HepG2 (cell line): ENCODE results near the gene P4HB. TPM values are rescaled to one million over a fixed set of nuclear protein-coding genes. Genes with fewer than 3 reads are reported as not detected.

Experiments
- ADNP ChIP-seq: sonication (generic); formaldehyde crosslinking; IDR thresholded peaks from 2 replicates; pipeline ENCODE4 v1.4.0; 2020; ENCODE audit warnings: missing genetic modification reagents
- ASH2L ChIP-seq: fragments of 300-600, 200-600 bp; sonication (generic); IDR thresholded peaks from 2 replicates; pipeline ENCODE4 v1.7.0; 2017; ENCODE audit warnings: low read depth, mild to moderate bottlenecking, moderate library complexity, mixed read lengths, low read length; ENCODE audit not compliant: insufficient read length
- ETV5 ChIP-seq: IDR thresholded peaks from 2 replicates; pipeline ENCODE4 v1.6.1; 2018; ENCODE audit warnings: missing biosample characterization, missing genetic modification reagents, inconsistent platforms, borderline replicate concordance
- FOXO1 ChIP-seq: sonication (generic); formaldehyde crosslinking; IDR thresholded peaks from 2 replicates; pipeline ENCODE4 v1.4.0; 2020; ENCODE audit warnings: missing genetic modification reagents
- JDP2 ChIP-seq: sonication (generic); formaldehyde crosslinking; IDR thresholded peaks from 2 replicates; pipeline ENCODE4 v1.8.1; 2022; ENCODE audit warnings: missing genetic modification reagents, borderline replicate concordance
- KDM6A ChIP-seq: IDR thresholded peaks from 2 replicates; pipeline ENCODE4 v1.6.1; 2016; ENCODE audit warnings: low read depth
- MAFF ChIP-seq: IDR thresholded peaks from 2 replicates; pipeline ENCODE4 v1.6.1; 2011; ENCODE audit warnings: low read depth, low read length, improper control_type of control experiment
- MAZ ChIP-seq, 2 experiments: sonication (generic) in 1 of 2; formaldehyde crosslinking in 1 of 2; IDR thresholded peaks; 2 replicates each; pipeline versions ENCODE4 v1.5.0 to v1.6.1; 2012 to 2020; ENCODE audit warnings: low read depth in 2 of 2, mild to moderate bottlenecking in 2 of 2, borderline replicate concordance in 1 of 2, improper control_type of control experiment in 1 of 2, low read length in 1 of 2, missing genetic modification reagents in 1 of 2, moderate library complexity in 1 of 2
- NFE2L2 ChIP-seq: fragments of 150-350 bp; IDR thresholded peaks from 2 replicates; pipeline ENCODE4 v1.6.1; 2014; ENCODE audit warnings: low read length
- PITX1 ChIP-seq: sonication (generic); formaldehyde crosslinking; IDR thresholded peaks from 2 replicates; pipeline ENCODE4 v1.5.1; 2020; ENCODE audit warnings: mild to moderate bottlenecking, missing genetic modification reagents
- RBM22 ChIP-seq: fragments of 200-400 bp; formaldehyde crosslinking; optimal IDR thresholded peaks from 2 replicates; pipeline ENCODE3; 2017; ENCODE audit warnings: mild to moderate bottlenecking, low read length, moderate library complexity
- REXO4 ChIP-seq: sonication (generic); formaldehyde crosslinking; IDR thresholded peaks from 2 replicates; pipeline ENCODE4 v1.8.0; 2022; ENCODE audit warnings: missing genetic modification reagents, mild to moderate bottlenecking, borderline replicate concordance
- SNRNP70 ChIP-seq: fragments of 200-400 bp; formaldehyde crosslinking; IDR thresholded peaks from 2 replicates; pipeline ENCODE4 v1.6.1; 2017; ENCODE audit warnings: mild to moderate bottlenecking, low read depth, low read length, moderate library complexity
- SP2 ChIP-seq: sonication (generic); formaldehyde crosslinking; IDR thresholded peaks from 2 replicates; pipeline ENCODE4 v1.5.1; 2020; ENCODE audit warnings: mild to moderate bottlenecking, missing genetic modification reagents
- ZNF354B ChIP-seq: sonication (generic); formaldehyde crosslinking; IDR thresholded peaks from 2 replicates; pipeline ENCODE4 v1.8.0; 2022; ENCODE audit warnings: mild to moderate bottlenecking, missing genetic modification reagents
- polyA plus RNA-seq, 8 experiments: library from polyadenylated mRNA; depleted of rRNA in 3 of 8; stranded (reverse) in 7 of 8; unstranded in 1 of 8; fragments of >200 nt; fragmentation: Illumina TruSeq in 4 of 8; extraction: Trizol in 4 of 8; gene quantifications; 2 replicates each; pipeline versions ENCODE4 v1.2.1 to v1.2.3, GENCODE V29; 2011 to 2016; ENCODE audit warnings: low read depth in 4 of 8, missing spikeins in 1 of 8, mixed read lengths in 1 of 8; ENCODE audit not compliant: insufficient read depth in 1 of 8
- total RNA-seq, 5 experiments: library from RNA; depleted of rRNA; stranded (reverse); fragments of >200 nt; fragmentation: Illumina TruSeq; extraction: Trizol; gene quantifications; 2 replicates each; pipeline ENCODE4 v1.2.3, GENCODE V29; 2016; ENCODE audit warnings: low read depth in 1 of 5
- TF ChIP-seq, protein P1 (sequence below): sonication (generic); formaldehyde crosslinking; IDR thresholded peaks from 2 replicates; pipeline ENCODE4 v1.4.0; 2020; ENCODE audit warnings: mild to moderate bottlenecking, missing genetic modification reagents, borderline replicate concordance
- TF ChIP-seq, protein P2 (sequence below): sonication (generic); formaldehyde crosslinking; IDR thresholded peaks from 2 replicates; pipeline ENCODE4 v1.4.0; 2020; ENCODE audit warnings: mild to moderate bottlenecking, missing genetic modification reagents
- TF ChIP-seq, protein P3 (sequence below): sonication (generic); formaldehyde crosslinking; IDR thresholded peaks from 2 replicates; pipeline ENCODE4 v1.8.0; 2022; ENCODE audit warnings: missing genetic modification reagents, mild to moderate bottlenecking, moderate library complexity, borderline replicate concordance
- TF ChIP-seq, protein P4 (sequence below): fragments of 450-650 bp; IDR thresholded peaks from 2 replicates; pipeline ENCODE4 v1.6.1; 2017; ENCODE audit warnings: mild to moderate bottlenecking
- TF ChIP-seq, protein P5 (sequence below): sonication (generic); formaldehyde crosslinking; IDR thresholded peaks from 2 replicates; pipeline ENCODE4 v1.5.0; 2020; ENCODE audit warnings: mild to moderate bottlenecking, missing genetic modification reagents

Gene P4HB
- total and polyA plus RNA-seq, 2 of the 13 experiments (the other 11 are each of a cell fraction or from before 2014, with no cell fraction given): 185 to 782 TPM

DNA sequence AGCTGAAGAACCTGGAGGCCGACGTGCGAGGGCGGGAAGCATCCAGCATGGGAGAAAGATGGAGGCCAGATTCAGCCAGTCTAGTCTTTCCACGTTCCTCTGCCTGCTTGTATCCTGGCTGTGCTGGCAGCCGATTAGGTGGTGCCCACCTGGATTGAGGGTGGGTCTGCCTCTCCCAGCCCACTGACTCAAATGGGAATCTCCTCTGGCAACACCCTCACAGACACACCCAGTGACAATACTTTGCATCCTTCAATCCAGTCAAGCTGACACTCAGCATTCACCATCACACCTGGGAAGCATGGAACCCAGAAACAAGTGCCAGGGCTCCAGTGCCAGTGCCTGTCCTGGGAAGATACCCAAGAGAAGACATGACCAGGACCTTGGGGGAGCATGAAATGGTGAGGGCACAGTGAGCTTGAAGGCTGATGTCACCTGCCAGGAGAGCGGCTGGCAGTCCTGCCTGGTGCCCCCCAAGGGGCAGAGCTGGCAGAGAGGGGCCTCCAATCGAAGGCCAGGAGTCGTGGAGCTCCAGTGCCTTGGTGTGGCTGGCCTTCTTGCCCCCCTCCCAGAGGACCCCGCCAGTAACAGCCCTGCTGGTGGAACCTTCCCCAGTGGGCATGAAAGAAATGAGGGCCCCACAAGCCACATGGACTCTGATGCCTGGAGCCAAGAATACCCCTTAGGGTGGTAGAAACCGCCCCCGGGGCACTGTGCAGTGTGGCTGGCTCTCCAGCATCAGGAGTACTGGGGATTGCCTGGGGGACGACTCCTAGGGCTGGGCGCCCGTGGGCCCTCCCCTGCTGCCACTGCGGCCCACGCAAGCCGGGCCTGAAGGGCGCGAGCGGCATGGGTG, 41.1 kb upstream of the P4HB start (continued):
- TF ChIP-seq, protein P1, sequence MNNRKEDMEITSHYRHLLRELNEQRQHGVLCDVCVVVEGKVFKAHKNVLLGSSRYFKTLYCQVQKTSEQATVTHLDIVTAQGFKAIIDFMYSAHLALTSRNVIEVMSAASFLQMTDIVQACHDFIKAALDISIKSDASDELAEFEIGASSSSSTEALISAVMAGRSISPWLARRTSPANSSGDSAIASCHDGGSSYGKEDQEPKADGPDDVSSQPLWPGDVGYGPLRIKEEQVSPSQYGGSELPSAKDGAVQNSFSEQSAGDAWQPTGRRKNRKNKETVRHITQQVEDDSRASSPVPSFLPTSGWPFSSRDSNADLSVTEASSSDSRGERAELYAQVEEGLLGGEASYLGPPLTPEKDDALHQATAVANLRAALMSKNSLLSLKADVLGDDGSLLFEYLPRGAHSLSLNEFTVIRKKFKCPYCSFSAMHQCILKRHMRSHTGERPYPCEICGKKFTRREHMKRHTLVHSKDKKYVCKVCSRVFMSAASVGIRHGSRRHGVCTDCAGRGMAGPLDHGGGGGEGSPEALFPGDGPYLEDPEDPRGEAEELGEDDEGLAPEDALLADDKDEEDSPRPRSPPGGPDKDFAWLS: no peak
- TF ChIP-seq SNRNP70 (no peak), MAFF (no peak), SP2 (CRISPR knock-in tag) (no peak), RBM22 (peak; percentile 86), FOXO1 (CRISPR knock-in tag) (no peak), ETV5 (CRISPR knock-in tag) (no peak), KDM6A (CRISPR knock-in tag) (no peak), REXO4 (CRISPR knock-in tag) (no peak), ADNP (CRISPR knock-in tag) (no peak), MAZ (IDR thresholded peaks at IDR 0.05; ENCODE audit: borderline replicate concordance, low read depth, low read length) (no peak), MAZ (CRISPR knock-in tag; IDR thresholded peaks at IDR 0.05; ENCODE audit: low read depth) (no peak), ASH2L (no peak), JDP2 (no peak), ZNF354B (CRISPR knock-in tag) (no peak), PITX1 (no peak), NFE2L2 (no peak)
- TF ChIP-seq, protein P2, sequence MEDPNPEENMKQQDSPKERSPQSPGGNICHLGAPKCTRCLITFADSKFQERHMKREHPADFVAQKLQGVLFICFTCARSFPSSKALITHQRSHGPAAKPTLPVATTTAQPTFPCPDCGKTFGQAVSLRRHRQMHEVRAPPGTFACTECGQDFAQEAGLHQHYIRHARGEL (CRISPR knock-in tag): no peak
- TF ChIP-seq, protein P3, sequence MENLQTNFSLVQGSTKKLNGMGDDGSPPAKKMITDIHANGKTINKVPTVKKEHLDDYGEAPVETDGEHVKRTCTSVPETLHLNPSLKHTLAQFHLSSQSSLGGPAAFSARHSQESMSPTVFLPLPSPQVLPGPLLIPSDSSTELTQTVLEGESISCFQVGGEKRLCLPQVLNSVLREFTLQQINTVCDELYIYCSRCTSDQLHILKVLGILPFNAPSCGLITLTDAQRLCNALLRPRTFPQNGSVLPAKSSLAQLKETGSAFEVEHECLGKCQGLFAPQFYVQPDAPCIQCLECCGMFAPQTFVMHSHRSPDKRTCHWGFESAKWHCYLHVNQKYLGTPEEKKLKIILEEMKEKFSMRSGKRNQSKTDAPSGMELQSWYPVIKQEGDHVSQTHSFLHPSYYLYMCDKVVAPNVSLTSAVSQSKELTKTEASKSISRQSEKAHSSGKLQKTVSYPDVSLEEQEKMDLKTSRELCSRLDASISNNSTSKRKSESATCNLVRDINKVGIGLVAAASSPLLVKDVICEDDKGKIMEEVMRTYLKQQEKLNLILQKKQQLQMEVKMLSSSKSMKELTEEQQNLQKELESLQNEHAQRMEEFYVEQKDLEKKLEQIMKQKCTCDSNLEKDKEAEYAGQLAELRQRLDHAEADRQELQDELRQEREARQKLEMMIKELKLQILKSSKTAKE (CRISPR knock-in tag): no peak
- TF ChIP-seq, protein P4, sequence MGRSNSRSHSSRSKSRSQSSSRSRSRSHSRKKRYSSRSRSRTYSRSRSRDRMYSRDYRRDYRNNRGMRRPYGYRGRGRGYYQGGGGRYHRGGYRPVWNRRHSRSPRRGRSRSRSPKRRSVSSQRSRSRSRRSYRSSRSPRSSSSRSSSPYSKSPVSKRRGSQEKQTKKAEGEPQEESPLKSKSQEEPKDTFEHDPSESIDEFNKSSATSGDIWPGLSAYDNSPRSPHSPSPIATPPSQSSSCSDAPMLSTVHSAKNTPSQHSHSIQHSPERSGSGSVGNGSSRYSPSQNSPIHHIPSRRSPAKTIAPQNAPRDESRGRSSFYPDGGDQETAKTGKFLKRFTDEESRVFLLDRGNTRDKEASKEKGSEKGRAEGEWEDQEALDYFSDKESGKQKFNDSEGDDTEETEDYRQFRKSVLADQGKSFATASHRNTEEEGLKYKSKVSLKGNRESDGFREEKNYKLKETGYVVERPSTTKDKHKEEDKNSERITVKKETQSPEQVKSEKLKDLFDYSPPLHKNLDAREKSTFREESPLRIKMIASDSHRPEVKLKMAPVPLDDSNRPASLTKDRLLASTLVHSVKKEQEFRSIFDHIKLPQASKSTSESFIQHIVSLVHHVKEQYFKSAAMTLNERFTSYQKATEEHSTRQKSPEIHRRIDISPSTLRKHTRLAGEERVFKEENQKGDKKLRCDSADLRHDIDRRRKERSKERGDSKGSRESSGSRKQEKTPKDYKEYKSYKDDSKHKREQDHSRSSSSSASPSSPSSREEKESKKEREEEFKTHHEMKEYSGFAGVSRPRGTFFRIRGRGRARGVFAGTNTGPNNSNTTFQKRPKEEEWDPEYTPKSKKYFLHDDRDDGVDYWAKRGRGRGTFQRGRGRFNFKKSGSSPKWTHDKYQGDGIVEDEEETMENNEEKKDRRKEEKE: no peak
- TF ChIP-seq, protein P5, sequence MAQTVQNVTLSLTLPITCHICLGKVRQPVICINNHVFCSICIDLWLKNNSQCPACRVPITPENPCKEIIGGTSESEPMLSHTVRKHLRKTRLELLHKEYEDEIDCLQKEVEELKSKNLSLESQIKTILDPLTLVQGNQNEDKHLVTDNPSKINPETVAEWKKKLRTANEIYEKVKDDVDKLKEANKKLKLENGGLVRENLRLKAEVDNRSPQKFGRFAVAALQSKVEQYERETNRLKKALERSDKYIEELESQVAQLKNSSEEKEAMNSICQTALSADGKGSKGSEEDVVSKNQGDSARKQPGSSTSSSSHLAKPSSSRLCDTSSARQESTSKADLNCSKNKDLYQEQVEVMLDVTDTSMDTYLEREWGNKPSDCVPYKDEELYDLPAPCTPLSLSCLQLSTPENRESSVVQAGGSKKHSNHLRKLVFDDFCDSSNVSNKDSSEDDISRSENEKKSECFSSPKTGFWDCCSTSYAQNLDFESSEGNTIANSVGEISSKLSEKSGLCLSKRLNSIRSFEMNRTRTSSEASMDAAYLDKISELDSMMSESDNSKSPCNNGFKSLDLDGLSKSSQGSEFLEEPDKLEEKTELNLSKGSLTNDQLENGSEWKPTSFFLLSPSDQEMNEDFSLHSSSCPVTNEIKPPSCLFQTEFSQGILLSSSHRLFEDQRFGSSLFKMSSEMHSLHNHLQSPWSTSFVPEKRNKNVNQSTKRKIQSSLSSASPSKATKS (CRISPR knock-in tag): no peak
